ENCODE measurements around the gene TRIM68. TPM values are rescaled to one million over a fixed set of nuclear protein-coding genes. Genes with fewer than 3 reads are reported as not detected.

The TRIM68 gene
- total RNA-seq, 3 donors from 2014 or later (not counting 1 experiment from before 2014, with no cell fraction given), result 7.6 to 14.7 (median 9.8) TPM

DNA sequence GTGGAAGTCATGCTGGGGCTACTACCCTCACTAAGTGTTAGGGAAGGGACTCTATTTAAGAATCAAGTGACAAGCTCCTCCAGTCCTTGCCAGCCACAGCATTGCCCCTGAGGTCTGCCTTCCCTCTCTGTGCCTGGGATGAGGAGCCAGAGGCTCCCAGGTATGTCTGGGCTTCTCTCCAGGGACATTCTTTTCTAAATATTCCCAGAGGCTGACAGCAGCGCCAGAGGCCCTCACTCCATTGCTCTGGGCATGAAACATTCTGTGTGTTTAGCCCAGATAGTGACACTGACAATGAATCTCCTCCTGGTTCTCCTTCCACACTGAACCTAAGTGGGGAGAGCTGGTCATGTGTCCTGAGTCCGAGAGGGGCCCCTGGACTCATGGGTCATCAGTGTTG, 37.9 kb upstream of the TRIM68 start:
- Mint-ChIP-seq H3K27me3 (ENCODE audit: low read depth in 2 of 2) (peaks cover 10 to 22% of the 10 kb centered on the region in 2 donors), H3K4me3 (no peak overlapping the region)
- 82% methylated on average over 2 of the region's 2 CpGs for WGBS (ENCODE audit: insufficient coverage)

DNA sequence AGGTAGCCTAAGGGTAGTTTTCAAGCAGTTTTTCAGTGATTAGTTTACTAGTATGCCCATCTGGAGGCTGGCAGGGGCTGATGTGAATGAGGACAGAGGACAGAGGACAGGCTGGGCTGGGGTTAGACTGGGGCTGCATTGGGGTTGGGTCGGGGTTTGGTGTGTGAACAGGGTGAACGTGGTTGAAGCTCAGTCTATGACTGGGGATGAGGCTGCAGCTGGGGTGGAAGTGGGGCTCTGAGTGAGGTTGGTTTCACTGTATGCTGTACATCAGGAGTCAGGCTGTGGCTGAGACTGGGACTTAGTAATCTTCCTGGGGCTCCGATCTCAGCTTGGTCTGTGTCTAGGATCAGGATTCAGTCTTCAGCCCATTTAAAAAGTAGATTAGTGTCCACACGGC, 36.2 kb upstream of the TRIM68 start:
- intact Hi-C loops (cut with micrococcal nuclease), result no loop called here
- Histone ChIP-seq H3K27me3 (ENCODE audit: control insufficient read depth, insufficient read depth, low read length) (no peaks in the 10 kb centered on the region), H3K4me3 (ENCODE audit: low read length) (no peak overlapping the region), H3K9me3 (ENCODE audit: control insufficient read depth, insufficient read depth, low read length) (no peaks in the 10 kb centered on the region), H3K27ac (ENCODE audit: low read length) (no peak overlapping the region), H3K4me1 (ENCODE audit: control insufficient read depth, insufficient read depth, low read length) (no peaks in the 10 kb centered on the region), H3K36me3 (ENCODE audit: control insufficient read depth, insufficient read depth, low read length) (no peaks in the 10 kb centered on the region)
- DNase-seq (no peak), ATAC-seq (no peak)
- H3K9me3 Mint-ChIP-seq, result no peaks in the 10 kb centered on the region
- no peaks in the 10 kb centered on the region for H3K36me3 Mint-ChIP-seq
- H3K27ac Mint-ChIP-seq, result no peak overlapping the region
- H3K27me3 Mint-ChIP-seq (ENCODE audit: low read depth in 2 of 2), result peaks cover 14 to 17% of the 10 kb centered on the region in 2 donors
- 68% methylated on average over 4 of the region's 4 CpGs for WGBS (ENCODE audit: insufficient coverage)
- no peak overlapping the region for H3K4me3 Mint-ChIP-seq
- H3K4me1 Mint-ChIP-seq, result no peaks in the 10 kb centered on the region
- TF ChIP-seq, protein P1, sequence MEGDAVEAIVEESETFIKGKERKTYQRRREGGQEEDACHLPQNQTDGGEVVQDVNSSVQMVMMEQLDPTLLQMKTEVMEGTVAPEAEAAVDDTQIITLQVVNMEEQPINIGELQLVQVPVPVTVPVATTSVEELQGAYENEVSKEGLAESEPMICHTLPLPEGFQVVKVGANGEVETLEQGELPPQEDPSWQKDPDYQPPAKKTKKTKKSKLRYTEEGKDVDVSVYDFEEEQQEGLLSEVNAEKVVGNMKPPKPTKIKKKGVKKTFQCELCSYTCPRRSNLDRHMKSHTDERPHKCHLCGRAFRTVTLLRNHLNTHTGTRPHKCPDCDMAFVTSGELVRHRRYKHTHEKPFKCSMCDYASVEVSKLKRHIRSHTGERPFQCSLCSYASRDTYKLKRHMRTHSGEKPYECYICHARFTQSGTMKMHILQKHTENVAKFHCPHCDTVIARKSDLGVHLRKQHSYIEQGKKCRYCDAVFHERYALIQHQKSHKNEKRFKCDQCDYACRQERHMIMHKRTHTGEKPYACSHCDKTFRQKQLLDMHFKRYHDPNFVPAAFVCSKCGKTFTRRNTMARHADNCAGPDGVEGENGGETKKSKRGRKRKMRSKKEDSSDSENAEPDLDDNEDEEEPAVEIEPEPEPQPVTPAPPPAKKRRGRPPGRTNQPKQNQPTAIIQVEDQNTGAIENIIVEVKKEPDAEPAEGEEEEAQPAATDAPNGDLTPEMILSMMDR (IDR thresholded peaks at IDR 0.05), result no peak

More for the DNA sequence above, 37.9 kb upstream of the TRIM68 start:
- TF ChIP-seq, protein P1 (IDR thresholded peaks at IDR 0.05), result no peak
- no peaks in the 10 kb centered on the region for H3K27me3 ChIP-seq (ENCODE audit: control insufficient read depth, insufficient read depth, low read length)
- intact Hi-C loops (cut with micrococcal nuclease), result no loop called here
- DNase-seq (no peak), ATAC-seq (no peak)
- H3K9me3 ChIP-seq (ENCODE audit: control insufficient read depth, insufficient read depth, low read length), result no peaks in the 10 kb centered on the region
- no peak overlapping the region for H3K27ac ChIP-seq (ENCODE audit: low read length)
- no peaks in the 10 kb centered on the region for H3K4me1 ChIP-seq (ENCODE audit: control insufficient read depth, insufficient read depth, low read length)
- H3K36me3 ChIP-seq (ENCODE audit: control insufficient read depth, insufficient read depth, low read length), result no peaks in the 10 kb centered on the region
- H3K4me3 ChIP-seq (ENCODE audit: low read length), result no peak overlapping the region
- Mint-ChIP-seq H3K9me3 (no peaks in the 10 kb centered on the region), H3K27ac (no peak overlapping the region), H3K4me1 (no peaks in the 10 kb centered on the region), H3K36me3 (no peaks in the 10 kb centered on the region)

DNA sequence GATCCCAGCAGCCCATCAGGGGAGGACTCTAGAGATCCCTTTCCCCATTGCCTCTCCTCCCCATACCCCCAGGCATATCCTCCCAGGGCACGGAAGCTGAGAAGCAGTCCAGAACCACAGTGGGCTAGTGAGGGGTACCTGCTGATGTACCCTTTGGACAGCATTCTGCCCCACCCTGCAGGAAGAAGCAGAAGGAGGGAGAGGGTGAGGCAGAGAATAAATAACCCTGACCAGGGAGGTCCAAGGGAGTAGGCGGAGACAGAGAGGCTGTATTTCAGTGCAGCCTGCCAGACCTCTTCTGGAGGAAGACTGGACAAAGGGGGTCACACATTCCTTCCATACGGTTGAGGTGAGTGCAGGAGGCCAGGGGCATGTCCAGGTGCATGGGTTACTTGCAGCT, 35.7 kb upstream of the TRIM68 start, which contains the start of gene OR51E1:
Gene OR51E1 (plus strand): TSS at position 301 of the 400 bp plus-strand sequence. CDS start 8,545 bp downstream, outside the sequence.
- Mint-ChIP-seq H3K36me3 (no peaks in the 10 kb centered on the region), H3K4me1 (no peaks in the 10 kb centered on the region), H3K9me3 (no peaks in the 10 kb centered on the region), H3K27me3 (ENCODE audit: low read depth in 2 of 2) (peaks cover 14 to 17% of the 10 kb centered on the region in 2 donors), H3K4me3 (no peak within 1 kb of the TSS), H3K27ac (no peak within 1 kb of the TSS)
- H3K27me3 ChIP-seq (ENCODE audit: control insufficient read depth, insufficient read depth, low read length), result no peaks in the 10 kb centered on the region
- 84% methylated on average over 2 of the region's 3 CpGs for WGBS (ENCODE audit: insufficient coverage)
- ATAC-seq, result no peak
- H3K4me1 ChIP-seq (ENCODE audit: control insufficient read depth, insufficient read depth, low read length), result no peaks in the 10 kb centered on the region
- H3K9me3 ChIP-seq (ENCODE audit: control insufficient read depth, insufficient read depth, low read length), result no peaks in the 10 kb centered on the region
- H3K36me3 ChIP-seq (ENCODE audit: control insufficient read depth, insufficient read depth, low read length), result no peaks in the 10 kb centered on the region
- TF ChIP-seq, protein P1 (IDR thresholded peaks at IDR 0.05), result no peak
- no peak for DNase-seq
- no peak within 1 kb of the TSS for H3K4me3 ChIP-seq (ENCODE audit: low read length)
- intact Hi-C loops (cut with micrococcal nuclease), result no loop called here
- H3K27ac ChIP-seq (ENCODE audit: low read length), result no peak within 1 kb of the TSS

DNA sequence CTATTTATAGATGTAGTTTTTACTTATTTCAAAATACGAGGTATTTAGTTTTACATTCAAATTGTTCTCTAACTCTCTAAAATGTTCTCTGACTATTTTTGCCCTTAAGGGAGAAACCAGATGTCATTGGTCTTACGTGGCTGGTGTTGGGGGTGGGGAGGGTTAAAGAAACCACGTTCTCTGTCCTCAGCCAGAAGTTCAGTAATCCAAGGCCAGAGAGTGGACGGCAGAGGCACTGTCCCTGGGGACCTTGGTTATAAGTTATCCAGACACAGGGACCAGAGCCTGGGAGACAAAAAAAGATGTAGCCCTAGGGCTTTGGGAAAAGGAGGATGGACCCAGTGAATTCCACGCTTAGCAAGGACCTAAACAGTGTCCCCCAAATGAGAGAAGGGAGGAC, 35.0 kb upstream of the TRIM68 start:
- TF ChIP-seq, protein P1 (IDR thresholded peaks at IDR 0.05), result no peak
- Mint-ChIP-seq H3K4me1 (no peaks in the 10 kb centered on the region), H3K9me3 (no peaks in the 10 kb centered on the region), H3K27ac (no peak overlapping the region), H3K36me3 (no peaks in the 10 kb centered on the region), H3K4me3 (no peak overlapping the region), H3K27me3 (ENCODE audit: low read depth in 2 of 2) (peaks cover 13 to 17% of the 10 kb centered on the region in 2 donors)
- Histone ChIP-seq H3K4me3 (ENCODE audit: low read length) (no peak overlapping the region), H3K4me1 (ENCODE audit: control insufficient read depth, insufficient read depth, low read length) (no peaks in the 10 kb centered on the region), H3K36me3 (ENCODE audit: control insufficient read depth, insufficient read depth, low read length) (no peaks in the 10 kb centered on the region), H3K27ac (ENCODE audit: low read length) (no peak overlapping the region), H3K27me3 (ENCODE audit: control insufficient read depth, insufficient read depth, low read length) (no peaks in the 10 kb centered on the region), H3K9me3 (ENCODE audit: control insufficient read depth, insufficient read depth, low read length) (no peaks in the 10 kb centered on the region)
- DNase-seq, result no peak
- ATAC-seq, result no peak
- WGBS (ENCODE audit: insufficient coverage), result 40% methylated on average over 4 of the region's 5 CpGs
- intact Hi-C loops (cut with micrococcal nuclease), result no loop called here
